ENCODE results near the gene ADGRL2.

GRCh38 chr1:81827942-81828341, 27.2 kb downstream of the ADGRL2 start:
- no peak for TF ChIP-seq CTCF (IDR thresholded peaks at IDR 0.05)
- TF ChIP-seq ZFX (IDR thresholded peaks at IDR 0.05; ENCODE audit: borderline replicate concordance) = no peak

Measured in 22Rv1 (cell line).